Brain pericyte (primary cell): Measurements from ENCODE around the gene RAB3IL1.

Experiments used
- DNase-seq: peaks from one replicate; pipeline ENCODE4 v3.0.0-alpha.2; 2012; ENCODE audit warnings: low read depth, low spot score

RAB3IL1 gene

DNA sequence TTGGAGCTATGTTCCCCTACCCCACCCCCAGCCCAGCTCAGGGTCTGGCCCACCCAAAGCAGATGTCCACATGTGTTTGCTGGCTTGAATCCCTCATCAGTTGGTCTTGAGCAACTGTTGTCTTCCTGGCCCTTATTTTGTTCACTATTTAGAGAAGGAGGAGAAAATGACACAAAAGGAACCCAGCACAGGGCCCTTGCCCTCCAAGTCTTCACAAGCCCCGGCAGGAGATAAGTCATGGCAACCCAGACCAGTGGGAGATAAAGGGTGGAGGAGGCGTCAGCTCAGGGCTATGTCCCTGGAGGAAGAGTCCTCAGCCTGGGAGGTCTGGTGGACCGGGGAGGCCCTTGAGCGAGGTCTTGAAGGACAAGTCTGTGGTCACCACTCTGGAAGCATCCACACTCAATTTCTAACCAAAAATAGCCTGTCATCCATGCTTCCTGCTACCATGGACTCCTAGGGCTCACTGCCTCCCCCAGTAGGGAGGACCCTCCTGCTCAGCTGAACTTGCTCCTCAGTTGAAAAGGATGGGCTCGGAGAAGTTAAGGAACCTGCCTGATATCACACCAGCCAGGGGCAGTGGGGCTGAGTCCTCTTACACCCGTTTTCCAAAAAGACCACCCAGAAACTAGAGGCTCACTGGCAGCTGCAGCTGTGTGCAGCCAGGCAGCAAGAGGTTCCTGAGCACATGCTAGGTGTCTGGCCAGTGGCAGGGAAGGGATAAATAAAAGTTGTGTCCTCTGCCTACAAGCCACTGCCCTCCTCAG lies 1.8 kb upstream of the RAB3IL1 start:
- no peak for DNase-seq

DNA sequence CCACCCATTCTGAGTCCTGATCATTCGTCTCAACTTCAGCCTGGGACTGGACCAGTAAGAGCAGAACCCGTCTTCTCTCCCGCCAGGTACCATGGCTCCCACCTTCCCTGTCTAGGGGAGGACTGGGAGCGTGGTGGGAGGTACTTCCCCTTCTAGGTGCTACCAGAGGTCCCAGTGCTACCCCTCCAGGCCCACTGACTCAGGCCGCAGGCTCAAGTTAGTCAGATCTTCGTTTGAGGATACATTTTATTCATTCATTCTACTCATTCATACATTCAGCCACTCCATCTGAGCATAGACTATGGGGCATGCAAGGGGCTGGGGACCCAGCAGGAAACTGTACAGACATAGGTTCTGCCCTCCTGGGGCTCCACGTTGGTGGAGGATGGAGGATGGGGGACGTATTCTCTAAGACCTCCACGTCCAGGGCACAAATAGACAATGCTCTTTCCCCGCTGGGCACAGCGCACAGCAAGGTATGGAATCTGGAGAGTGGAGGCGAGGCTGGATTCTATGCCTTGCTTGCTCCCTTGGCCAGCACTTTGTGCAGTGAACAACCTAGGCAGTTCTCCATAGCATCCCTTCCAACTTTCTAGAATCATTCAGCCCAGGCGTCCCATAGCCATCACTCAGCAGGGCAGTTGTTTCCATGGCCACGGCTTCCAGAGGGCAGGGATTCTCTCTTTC lies 1.0 kb upstream of the RAB3IL1 start:
- DNase-seq, result no peak

DNA sequence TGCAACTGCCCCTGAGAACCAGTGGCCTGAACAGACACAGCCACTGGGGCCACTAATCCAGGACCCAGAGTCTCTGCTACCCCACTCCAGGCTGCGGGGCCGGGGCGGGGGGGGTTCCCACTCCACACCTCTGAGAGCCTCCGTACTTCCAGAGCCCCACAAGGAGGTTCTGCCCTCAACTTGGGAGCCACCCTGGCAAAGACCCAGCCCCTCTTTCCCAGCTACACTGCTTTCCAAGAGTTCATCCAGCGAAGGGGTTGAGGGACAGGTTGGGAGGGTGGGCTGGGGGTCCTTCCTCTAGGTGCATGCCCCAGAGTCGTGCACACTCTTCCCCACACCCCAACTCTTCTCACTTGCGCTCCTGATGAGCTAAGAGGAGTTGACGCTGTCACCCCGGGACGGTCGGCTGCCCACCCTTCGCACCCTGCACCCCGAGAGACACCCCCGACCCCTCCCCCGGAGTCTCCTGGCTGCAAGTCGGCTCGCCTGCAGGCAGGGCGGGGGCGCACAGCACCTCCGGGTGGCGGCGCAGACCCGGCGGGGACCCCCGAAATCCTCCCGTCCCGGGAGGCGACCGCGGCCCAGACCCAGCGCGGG lies 531 bp downstream of the RAB3IL1 start:
- no peak for DNase-seq

DNA sequence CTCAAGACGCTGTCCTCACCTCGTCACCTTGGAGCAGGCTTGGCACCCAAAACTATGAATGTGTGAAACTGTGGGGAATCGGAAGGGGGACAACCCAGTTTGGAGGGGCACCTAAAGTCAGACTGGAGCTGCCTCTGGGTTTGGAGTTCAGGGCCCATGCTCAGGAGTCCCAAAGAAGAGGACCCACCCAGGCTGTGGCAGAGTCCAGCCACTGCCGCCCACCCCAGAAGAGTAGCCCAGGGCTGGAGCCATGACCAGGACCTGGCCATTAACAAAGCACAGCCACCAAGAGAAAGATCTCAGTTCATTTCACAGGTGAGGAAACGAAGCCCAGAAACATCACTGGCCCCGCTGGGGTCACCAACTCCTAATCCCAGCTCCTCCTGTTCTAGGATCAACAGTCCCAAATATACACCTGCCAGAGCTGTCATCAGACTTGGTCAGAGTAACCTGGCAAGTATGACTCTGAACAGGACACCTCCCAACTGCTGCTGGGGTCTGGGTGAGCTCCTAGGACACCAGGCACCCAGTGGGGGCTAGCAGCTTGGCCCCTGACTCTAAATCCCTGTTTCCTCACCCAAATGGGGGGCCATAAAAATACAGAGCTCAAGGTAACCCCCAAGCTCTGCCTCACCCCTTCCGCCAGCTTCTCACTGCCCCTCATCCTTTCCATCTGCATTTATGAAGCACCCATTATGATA lies 2.7 kb downstream of the RAB3IL1 start:
- DNase-seq, result no peak

DNA sequence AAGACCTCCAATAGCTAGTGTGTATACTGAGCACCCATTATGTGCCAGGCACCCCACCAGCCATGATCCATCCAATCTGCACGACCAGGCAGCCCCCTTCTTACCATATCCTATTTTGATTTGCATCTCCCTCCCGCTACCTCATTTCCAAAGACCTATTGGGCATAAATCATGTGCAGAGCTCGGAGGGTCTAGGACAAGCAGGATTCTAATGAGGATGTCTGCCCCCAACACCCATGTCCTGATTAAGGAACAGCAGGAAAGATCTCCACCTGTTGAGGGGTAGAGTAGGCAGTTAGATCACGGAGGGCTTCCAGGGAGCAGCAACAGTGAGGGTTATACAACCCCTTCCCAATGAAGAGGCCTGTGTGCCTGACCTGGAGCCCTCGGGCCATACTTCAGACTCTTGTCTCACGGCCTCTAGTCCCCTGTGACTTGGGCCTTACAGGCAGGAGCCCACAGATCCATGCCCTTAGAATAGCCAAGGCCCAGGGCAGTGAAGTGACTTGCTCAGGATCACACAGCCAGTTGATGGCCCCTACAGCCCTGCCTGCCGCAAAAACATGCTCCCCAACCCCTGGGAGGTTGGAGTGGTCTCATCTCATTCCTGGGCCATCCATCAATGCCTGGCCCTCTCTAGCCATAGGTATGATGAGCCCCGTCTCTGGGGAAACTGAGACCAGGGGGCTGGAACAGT lies 3.5 kb downstream of the RAB3IL1 start:
- DNase-seq, result no peak

DNA sequence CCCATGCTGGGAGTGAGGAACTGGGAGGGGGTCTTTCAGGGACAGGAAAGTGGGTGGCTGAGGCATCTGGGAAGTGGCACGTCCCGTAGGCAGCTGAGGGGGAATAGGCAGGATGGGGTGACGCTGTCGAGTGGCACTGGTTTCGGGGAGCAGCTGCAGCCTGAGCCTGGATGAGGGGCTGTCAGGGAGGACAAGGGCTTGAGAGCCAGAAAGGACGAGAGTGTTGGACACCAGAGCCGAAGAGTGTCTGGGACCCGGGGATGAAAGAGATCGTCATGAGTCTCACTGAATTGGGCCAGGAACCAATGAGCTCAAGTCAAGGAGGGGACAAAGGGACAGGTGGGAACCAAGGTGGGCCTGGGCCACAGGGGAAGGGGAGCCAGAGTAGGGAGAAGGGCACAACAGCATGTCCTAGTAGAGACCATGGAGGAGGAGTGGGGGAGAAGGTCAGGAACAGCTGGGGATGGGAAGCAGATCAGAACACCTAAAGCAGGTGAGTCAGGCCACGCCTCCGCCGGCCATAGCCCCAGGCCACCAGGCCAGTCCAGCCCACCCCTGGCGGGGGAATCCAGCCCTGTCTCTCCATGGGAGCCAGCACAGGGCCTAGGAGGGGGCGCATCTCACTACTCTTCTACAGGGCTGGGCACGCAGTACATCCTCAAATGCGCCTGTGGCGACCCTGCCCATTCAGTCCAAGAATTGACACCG lies 4.2 kb downstream of the RAB3IL1 start:
- DNase-seq, result no peak

DNA sequence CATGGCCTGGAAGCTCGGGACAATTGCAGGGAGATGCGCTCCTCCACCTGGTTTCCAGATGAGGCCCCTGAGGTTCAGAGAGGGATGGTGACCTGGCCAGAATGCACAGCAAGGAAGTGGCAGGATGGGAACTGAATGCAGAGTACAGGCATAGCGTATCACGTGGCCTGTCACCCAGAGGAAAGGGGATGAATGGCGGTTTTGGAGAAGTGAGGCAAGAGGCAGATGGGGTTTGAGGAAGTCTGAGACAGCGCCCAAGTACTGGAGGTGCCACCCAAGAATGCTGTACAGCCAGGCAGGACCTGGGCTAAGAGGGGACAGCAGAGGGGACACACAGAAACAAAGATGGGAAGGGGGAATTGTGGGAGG lies 4.9 kb downstream of the RAB3IL1 start:
- no peak for DNase-seq

DNA sequence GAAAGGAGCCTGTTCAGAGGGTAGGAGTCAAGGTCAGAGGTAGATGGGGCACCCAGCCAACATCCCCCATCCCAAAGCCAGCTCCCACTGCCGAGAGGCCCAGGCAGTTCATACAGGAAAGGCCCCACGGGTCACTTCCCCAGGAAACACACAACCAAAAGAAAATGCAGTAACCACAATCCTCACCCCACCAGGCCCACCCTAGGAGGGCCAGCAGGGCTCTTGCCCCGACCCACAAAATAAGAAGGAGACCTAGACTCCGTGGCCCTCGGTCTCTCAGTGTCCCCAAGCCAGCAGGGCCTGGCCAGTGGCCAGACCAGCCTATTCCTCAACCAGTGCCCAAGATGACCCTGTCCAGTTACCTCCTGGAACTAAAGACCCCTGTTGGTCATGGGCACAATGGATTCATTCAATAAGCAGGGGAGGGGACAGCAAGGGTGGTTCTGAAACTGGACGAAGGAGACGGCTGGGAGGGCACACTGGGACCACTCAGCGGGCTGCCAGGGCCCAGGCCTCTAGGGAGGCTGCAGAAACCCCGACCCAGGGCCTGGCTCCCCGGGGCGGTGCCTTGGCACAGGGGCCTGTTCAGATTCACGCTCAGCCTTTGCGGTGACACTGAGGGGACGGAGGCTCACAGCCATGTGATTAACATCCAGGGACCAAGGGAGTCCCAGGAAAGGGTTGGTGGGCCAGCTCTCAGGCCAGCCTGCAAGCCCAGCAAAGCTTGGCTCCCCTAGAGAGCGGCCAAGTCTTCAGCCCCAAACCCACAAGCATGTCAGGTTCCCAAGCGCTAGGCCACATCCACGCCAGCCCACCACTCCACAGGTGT lies 5.5 kb downstream of the RAB3IL1 start:
- no peak for DNase-seq

DNA sequence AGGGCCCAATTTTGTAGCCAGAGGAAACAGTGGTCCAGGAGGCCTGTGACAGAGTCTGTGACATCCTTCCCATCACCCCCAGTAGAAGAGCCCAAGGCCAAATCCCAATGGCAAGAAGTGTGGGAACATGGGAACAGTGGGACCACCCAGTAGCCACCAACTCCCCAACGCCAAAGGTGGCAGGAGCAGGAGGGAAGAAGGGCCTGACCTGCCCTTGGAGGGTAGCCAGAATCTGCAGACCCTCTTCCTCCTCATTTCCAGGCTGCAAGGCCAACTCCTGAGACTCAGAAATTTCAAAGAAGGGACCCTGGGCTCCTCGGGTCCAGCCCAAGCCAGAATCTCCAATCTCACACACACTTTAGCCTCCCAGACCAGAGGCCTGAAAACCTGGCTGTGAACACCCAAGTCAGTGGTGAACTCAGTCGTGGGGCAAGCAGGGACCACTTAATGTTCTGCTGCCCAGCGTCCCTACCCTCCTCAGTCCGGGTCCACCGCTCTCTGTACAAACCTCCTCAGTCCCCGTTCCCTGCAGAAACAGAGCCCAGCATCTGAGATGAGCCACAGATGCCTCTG lies 6.2 kb downstream of the RAB3IL1 start:
- no peak for DNase-seq

DNA sequence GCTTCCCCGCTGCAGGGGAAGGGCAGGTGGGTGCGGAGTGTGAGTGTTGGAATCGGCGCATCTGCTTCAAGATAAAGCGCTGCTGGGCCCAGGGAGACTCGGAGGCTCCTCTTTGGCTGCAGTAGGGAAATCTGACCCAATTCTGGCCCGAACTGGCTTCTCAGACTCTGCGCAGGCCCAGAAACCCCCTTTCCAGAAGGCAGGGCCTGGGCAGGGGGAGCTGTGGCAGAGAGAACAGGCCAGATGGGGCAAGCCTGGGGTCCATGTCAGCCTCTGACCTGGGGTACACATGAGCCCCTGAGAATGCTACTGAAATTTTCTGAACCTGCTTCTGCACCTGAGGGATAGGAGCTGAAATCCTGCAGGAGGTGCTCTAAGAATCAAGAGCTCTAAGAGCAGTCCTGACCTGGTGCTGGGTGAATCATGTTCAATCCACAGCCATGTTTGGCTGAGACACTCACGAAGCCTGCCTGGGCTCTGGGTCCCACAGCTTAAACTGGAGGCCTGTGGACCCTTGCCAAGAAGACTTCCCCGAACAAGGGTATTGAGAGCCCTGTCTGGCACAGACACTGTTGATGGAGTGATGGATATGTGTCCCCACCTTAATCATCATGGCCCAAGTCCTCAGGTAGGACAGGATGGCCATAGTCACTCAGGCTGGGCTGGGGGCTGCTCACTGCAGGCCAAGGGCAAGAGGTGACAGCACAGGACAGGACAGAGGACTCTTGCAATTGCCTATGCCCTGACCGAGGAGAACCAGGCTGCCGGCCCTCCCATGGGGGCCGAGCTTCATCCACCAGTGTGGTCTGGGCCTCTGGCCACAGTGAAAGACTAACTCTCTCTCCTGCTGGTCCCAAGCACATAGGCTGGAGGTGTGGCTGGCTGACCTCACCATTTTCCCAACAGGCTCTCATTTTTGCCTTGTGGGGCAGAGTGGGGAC lies 6.9 kb downstream of the RAB3IL1 start:
- no peak for DNase-seq

DNA sequence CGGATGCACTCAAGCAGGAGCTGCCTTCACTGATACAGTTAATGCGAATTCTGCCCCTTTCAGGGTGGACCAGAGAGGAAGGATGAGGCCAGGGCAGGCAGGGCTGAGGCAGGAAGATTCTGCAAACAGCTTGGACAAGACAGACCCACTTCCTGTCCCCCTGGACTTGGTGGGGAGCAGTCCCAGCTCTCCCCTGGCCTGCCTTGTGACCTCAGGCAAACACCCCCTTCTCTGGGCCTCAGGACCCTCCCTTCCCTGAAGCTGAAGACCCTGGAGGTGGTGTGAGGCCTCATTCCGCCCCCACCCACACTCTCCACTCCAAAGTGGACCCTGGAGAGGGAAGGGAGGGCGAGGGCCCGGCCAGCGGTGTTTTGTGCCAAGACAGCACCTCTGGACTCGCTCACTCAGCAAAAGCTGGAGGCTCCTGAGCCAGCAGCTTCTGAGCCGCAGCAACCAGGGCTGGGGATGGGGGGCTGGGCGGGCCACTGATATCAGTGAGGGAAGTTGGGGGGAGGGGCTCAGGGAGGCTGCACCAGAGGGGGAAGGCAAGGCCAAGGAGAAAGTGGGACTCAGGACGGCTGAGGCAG lies 8.5 kb downstream of the RAB3IL1 start:
- DNase-seq, result no peak

DNA sequence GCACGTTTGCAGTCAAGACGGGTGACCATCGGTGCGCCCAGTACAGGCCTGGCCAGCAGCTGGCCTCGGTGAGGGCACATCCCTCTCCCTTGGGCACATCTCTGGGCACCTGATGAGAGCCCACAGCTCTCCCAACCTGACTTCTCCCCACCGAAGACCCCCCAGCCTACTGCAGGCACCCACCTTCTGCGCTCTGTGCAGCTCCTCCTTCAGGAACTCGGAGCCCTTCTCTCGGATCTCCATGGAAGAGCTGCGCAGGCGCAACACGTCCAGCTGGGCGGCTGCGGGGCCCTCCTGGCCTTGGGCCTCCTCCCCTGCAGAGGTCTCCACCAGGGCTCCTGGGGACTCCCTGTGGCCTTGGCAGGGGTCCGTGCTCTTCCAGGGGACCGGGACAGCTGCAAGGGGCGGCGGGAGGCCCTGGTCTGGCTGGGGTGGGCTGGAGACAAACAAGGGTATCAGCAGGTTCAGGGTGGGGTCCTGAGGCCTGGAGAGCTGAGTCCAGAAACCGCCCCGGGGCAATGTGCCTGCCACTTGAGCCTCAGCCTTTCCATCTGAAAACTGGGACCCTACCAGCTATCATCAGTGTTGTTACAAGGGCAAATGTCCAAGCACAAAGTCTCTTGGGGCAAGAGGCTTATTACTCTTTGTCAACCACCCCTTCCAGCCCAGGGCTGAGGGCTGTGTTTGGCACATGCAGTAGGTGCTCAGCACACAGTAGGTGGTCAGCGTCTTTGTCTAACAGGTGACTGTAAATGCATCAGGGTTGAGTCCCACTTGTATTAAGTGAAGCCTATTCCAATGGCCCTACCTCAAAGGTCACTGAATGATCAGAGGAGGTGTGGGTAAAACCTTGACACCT lies 9.3 kb downstream of the RAB3IL1 start:
- no peak for DNase-seq

DNA sequence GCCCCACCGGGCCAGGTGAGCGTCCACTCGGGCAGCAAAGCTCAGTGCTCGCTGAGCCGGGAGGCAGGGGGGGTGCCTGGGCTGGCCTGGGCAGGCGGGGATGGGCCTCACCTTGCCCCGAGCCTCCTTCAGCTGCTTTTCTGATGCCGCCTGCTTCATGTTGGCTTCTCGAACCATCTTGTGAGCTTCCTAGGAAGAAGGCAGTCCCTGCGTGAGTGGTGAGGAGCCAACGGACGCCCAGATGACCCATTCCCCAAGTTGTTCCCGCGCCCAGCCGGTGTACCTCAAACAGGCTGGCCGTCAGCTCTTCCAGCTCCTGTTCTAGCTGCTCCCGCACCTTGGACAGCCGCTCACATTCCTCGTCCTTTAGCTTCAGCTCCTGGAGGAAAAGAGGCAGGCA lies 10.1 kb downstream of the RAB3IL1 start:
- no peak for DNase-seq

DNA sequence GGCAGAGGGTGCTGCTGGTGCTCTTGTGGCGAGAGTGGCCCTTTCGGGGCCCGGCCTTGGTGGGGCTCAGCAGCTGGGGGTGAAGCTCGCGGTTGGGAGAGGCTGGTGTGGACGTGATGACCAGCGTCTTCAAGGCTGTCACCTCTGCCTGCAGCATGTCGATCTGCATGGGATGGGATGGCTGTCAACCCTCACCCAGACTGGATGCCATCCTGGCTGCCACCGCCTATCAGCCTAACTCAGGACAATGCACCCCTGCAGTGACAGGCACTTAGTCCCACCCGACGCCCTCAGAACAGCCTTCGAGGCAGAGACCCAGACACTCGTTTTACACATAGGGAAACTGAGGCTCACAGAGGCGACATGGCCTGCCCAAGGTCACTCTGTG lies 10.8 kb downstream of the RAB3IL1 start:
- DNase-seq, result no peak

DNA sequence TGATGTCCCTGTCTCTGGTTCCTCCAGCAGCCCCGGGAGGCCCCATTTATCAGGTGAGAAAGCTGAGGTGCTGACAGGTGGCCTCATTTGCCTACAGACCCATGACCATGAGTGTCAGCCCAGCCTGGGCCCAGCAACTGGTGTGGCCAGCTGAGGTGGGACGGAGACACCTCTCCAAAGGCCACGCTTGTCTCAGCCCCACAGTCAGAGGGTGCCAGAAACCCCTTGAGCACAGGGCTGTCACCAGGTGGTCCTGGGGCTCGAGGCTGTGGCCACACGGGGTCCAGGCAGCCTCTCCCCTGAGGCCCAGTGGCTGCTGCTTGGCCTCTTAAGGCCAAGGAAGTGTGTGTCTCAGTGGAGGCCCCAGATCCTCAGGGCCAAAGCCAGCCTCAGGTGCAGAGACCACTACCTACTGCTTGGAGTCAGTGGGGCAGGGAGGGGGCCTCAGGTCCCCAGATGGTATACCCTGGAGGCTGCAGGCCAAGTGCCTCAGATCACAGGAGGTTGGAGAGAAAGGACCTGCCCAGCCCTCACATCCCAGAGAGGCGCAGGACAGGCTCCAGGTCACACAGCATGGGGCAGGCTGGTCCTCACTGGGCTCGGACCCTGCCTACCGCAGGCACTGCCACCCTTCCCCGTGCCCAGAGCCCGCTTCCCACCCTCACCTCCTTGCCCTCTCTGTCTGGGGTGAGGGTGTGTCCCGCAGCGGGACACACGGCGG lies 11.4 kb downstream of the RAB3IL1 start:
- DNase-seq, result no peak

DNA sequence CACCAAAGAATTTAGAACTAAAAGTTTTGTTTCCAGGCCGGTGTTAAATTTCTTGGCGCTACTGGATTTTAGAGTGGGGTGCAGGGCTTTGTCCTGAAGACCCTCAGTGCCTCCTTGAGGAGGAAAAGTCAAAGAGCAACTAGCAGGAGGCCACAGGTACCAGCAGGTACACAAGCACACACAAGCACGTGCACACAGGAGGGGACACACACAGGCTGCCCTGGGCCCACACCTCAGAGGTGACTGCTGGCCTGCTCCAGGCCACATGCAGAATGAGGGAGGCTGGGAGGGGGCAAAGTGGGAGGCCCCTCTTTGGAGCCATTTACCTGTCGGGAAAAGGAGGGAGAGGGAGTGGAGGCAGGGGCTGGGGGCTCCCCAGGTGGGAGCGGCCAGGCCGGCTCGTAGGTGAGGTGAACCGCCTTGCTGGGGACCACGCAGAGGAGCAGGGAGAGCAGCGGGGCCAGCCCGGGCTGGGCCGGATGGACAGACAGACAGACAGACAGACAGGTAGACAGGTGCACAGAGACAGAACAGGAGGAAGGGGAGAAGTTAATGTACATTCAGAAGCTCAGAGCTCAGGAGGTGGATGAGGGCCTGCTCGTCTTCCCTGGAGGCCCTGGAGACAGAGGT lies 12.2 kb downstream of the RAB3IL1 start:
- DNase-seq, result no peak
